HCT116 (cell line): Measurements from ENCODE around the gene LYSET. TPM values are rescaled to one million over a fixed set of nuclear protein-coding genes. Genes with fewer than 3 reads are reported as not detected.

Experiments
- ATAC-seq: fragments of 200-7000 bp; cut with Tn5 transposase; 2 replicates; pipeline ENCODE4 v1.9.1; 2020; ENCODE audit warnings: mild to moderate bottlenecking, moderate library complexity
- BruUV-seq: library from RNA; stranded (reverse); fragments of 400-500 nt; replicated peaks from 2 replicates; lab custom pipeline; 2021; lab: Mats Ljungman, UMichigan
- CTCF ChIA-PET: fragments of 300-600 bp; sonication (Branson Sonifier 250); formaldehyde crosslinking; loops from one replicate; lab custom pipeline; 2021; ENCODE audit warnings: antibody characterized with exemption; lab: Charles Lee
- POLR2A ChIA-PET: fragments of 300-600, 350-600 bp; sonication (Branson Sonifier 250); formaldehyde crosslinking; loops from one replicate; lab custom pipeline; 2021; ENCODE audit warnings: antibody characterized with exemption; lab: Charles Lee
- RAD21 ChIA-PET, 2 experiments: fragments of 300-600 bp; sonication (Branson Sonifier 250); formaldehyde crosslinking; loops; one replicate each; lab custom pipeline; 2023; ENCODE audit warnings: low total read pairs in 2 of 2; ENCODE audit not compliant: uncharacterized antibody in 2 of 2, unreplicated experiment in 2 of 2, low non-redundant PET in 1 of 2; lab: Charles Lee
- DNase-seq: peaks from one replicate; pipeline ENCODE4 v3.0.0-alpha.2; 2010; ENCODE audit warnings: low read depth, low spot score
- H2AFZ ChIP-seq: fragments of 200-600 bp; shearing (Covaris generic), sonication (generic); 2 replicates; pipeline ENCODE4 v1.6.1; 2017; ENCODE audit warnings: low read depth, mixed run types, mixed read lengths, antibody characterized with exemption, low read length; ENCODE audit not compliant: poor library complexity, severe bottlenecking
- H3K27ac ChIP-seq: 2 replicates; pipeline ENCODE4 v1.5.1; 2012; ENCODE audit warnings: low read depth, low read length
- H3K27me3 ChIP-seq: fragments of 200-600 bp; sonication (generic); 2 replicates; pipeline ENCODE4 v1.6.1; 2016; ENCODE audit warnings: mixed run types, low read length, mixed read lengths; ENCODE audit not compliant: insufficient read depth
- H3K36me3 ChIP-seq, 2 experiments: fragments of 200-500 bp in 1 of 2; fragments of 200-600 bp in 1 of 2; sonication (Bioruptor generic) in 1 of 2; sonication (generic) in 1 of 2; 2 replicates each; pipeline versions ENCODE4 v1.5.1 to v1.6.1; 2014 to 2016; ENCODE audit warnings: low read length in 2 of 2, inconsistent platforms in 1 of 2, mixed read lengths in 1 of 2, mixed run types in 1 of 2; ENCODE audit not compliant: insufficient read depth in 2 of 2, control insufficient read depth in 1 of 2
- H3K4me1 ChIP-seq, 2 experiments: fragments of 200-600 bp in 1 of 2; sonication (generic) in 1 of 2; 2 replicates each; pipeline versions ENCODE4 v1.5.1 to v1.6.1; 2012 to 2017; ENCODE audit warnings: low read length in 2 of 2, inconsistent platforms in 1 of 2, mild to moderate bottlenecking in 1 of 2, mixed read lengths in 1 of 2, mixed run types in 1 of 2, moderate library complexity in 1 of 2; ENCODE audit not compliant: insufficient read depth in 2 of 2, control insufficient read depth in 1 of 2
- H3K4me2 ChIP-seq: fragments of 200-600 bp; sonication (generic); 2 replicates; pipeline ENCODE4 v1.6.1; 2017; ENCODE audit warnings: mixed run types, low read length, mixed read lengths
- H3K4me3 ChIP-seq, 2 experiments: fragments of 200-600 bp in 1 of 2; sonication (generic) in 1 of 2; replicated peaks in 1 of 2; 2 replicates each; pipeline ENCODE4 v1.5.1; 2011 to 2016; ENCODE audit warnings: low read length in 2 of 2, control low read depth in 1 of 2, low read depth in 1 of 2, mild to moderate bottlenecking in 1 of 2, mixed read lengths in 1 of 2, mixed run types in 1 of 2
- H3K79me2 ChIP-seq: fragments of 200-600 bp; sonication (generic); 2 replicates; pipeline ENCODE4 v1.6.1; 2017; ENCODE audit warnings: mild to moderate bottlenecking, mixed run types, low read length, moderate library complexity, mixed read lengths; ENCODE audit not compliant: insufficient read depth
- H3K9ac ChIP-seq: fragments of 200-600 bp; sonication (generic); 2 replicates; pipeline ENCODE4 v1.6.1; 2016; ENCODE audit warnings: low read length, mixed read lengths
- H3K9me2 ChIP-seq: fragments of 200-600 bp; sonication (generic), shearing (Covaris generic); 2 replicates; pipeline ENCODE4 v1.6.1; 2017; ENCODE audit warnings: mixed run types, mild to moderate bottlenecking, moderate library complexity; ENCODE audit not compliant: insufficient read depth
- H3K9me3 ChIP-seq, 2 experiments: fragments of 200-500 bp in 1 of 2; fragments of 200-600 bp in 1 of 2; sonication (Bioruptor generic) in 1 of 2; sonication (generic) in 1 of 2; 2 replicates each; pipeline ENCODE4 v1.6.1; 2014 to 2017; ENCODE audit warnings: low read length in 2 of 2, mixed read lengths in 2 of 2, inconsistent platforms in 1 of 2, low read depth in 1 of 2, mild to moderate bottlenecking in 1 of 2, mixed run types in 1 of 2, moderate library complexity in 1 of 2; ENCODE audit not compliant: control insufficient read depth in 1 of 2, insufficient read depth in 1 of 2
- H4K20me1 ChIP-seq: fragments of 200-600 bp; sonication (generic), shearing (Covaris generic); 2 replicates; pipeline ENCODE4 v1.6.1; 2017; ENCODE audit warnings: mixed run types, mild to moderate bottlenecking, moderate library complexity; ENCODE audit not compliant: insufficient read depth
- CBX3 ChIP-seq: IDR thresholded peaks from 2 replicates; pipeline ENCODE4 v1.6.1; 2012; ENCODE audit warnings: low read depth
- EGR1 ChIP-seq: IDR thresholded peaks from 2 replicates; pipeline ENCODE4 v1.6.1; 2012; ENCODE audit warnings: low read depth
- ELF1 ChIP-seq: IDR thresholded peaks from 2 replicates; pipeline ENCODE4 v1.6.1; 2012; ENCODE audit warnings: low read depth, borderline replicate concordance
- EZH2 ChIP-seq: fragments of 200-600 bp; sonication (generic); IDR thresholded peaks from 2 replicates; pipeline ENCODE4 v1.6.1; 2017; ENCODE audit warnings: antibody characterized with exemption, mixed run types
- EZH2phosphoT487 ChIP-seq: fragments of 200-600 bp; IDR thresholded peaks from 2 replicates; pipeline ENCODE4 v1.6.1; 2018; ENCODE audit warnings: antibody characterized with exemption, borderline replicate concordance
- FOSL1 ChIP-seq: IDR thresholded peaks from 2 replicates; pipeline ENCODE4 v1.6.1; 2012; ENCODE audit warnings: low read depth
- JUND ChIP-seq: IDR thresholded peaks from 2 replicates; pipeline ENCODE4 v1.6.1; 2012
- POLR2AphosphoS5 ChIP-seq: IDR thresholded peaks from 2 replicates; pipeline ENCODE4 v1.6.1; 2011; ENCODE audit warnings: mild to moderate bottlenecking, low read depth, low read length, moderate library complexity
- RAD21 ChIP-seq: IDR thresholded peaks from 2 replicates; pipeline ENCODE4 v1.6.1; 2012; ENCODE audit warnings: low read depth, mild to moderate bottlenecking
- REST ChIP-seq: IDR thresholded peaks from 2 replicates; pipeline ENCODE4 v1.6.1; 2012; ENCODE audit warnings: low read depth
- SP1 ChIP-seq: IDR thresholded peaks from 2 replicates; pipeline ENCODE4 v1.6.1; 2012; ENCODE audit warnings: low read depth
- YY1 ChIP-seq: IDR thresholded peaks from 2 replicates; pipeline ENCODE4 v1.6.1; 2011; ENCODE audit warnings: low read length, low read depth, moderate library complexity, mild to moderate bottlenecking; ENCODE audit not compliant: insufficient replicate concordance; ENCODE audit errors: extremely low read depth
- ZFX ChIP-seq: fragments of 450-650 bp; IDR thresholded peaks from 2 replicates; pipeline ENCODE4 v1.6.1; 2017
- ZNF274 ChIP-seq: fragments of 200-500 bp; sonication (Bioruptor generic); IDR thresholded peaks from 2 replicates; pipeline ENCODE4 v1.6.1; 2014; ENCODE audit warnings: mild to moderate bottlenecking, low read depth, low read length, inconsistent platforms
- intact Hi-C: fragments of 100-400 bp; cut with micrococcal nuclease; formaldehyde crosslinking; loops from 2 replicates; pipeline ENCODE4 v1.10.0; 2022
- total RNA-seq: library from RNA; stranded (reverse); gene quantifications from one replicate; pipeline ENCODE4 v1.2.1, GENCODE V29; 2021; ENCODE audit not compliant: unreplicated experiment
- TF ChIP-seq, protein P1 (sequence below): IDR thresholded peaks from 2 replicates; pipeline ENCODE4 v1.6.1; 2012
- TF ChIP-seq, protein P2 (sequence below), 3 experiments: fragments of 200-600 bp in 1 of 3; sonication (generic) in 1 of 3; IDR thresholded peaks in 2 of 3; conservative IDR thresholded peaks in 1 of 3; 2 replicates each; pipeline ENCODE4 v1.5.1; 2012 to 2017; ENCODE audit warnings: low read depth in 2 of 3, low read length in 2 of 3, antibody characterized with exemption in 1 of 3, borderline replicate concordance in 1 of 3, control low read depth in 1 of 3, mild to moderate bottlenecking in 1 of 3, mixed read lengths in 1 of 3, mixed run types in 1 of 3, moderate library complexity in 1 of 3; ENCODE audit not compliant: insufficient read depth in 1 of 3
- TF ChIP-seq, protein P3 (sequence below): IDR thresholded peaks from 2 replicates; pipeline ENCODE4 v1.6.1; 2012
- TF ChIP-seq, protein P4 (sequence below): IDR thresholded peaks from 2 replicates; pipeline ENCODE4 v1.6.1; 2011; ENCODE audit warnings: mild to moderate bottlenecking, low read length, moderate library complexity; ENCODE audit not compliant: insufficient replicate concordance; ENCODE audit errors: extremely low read depth

The LYSET gene
- total RNA-seq, 1 experiment from 2014 or later: 19.5 TPM

DNA sequence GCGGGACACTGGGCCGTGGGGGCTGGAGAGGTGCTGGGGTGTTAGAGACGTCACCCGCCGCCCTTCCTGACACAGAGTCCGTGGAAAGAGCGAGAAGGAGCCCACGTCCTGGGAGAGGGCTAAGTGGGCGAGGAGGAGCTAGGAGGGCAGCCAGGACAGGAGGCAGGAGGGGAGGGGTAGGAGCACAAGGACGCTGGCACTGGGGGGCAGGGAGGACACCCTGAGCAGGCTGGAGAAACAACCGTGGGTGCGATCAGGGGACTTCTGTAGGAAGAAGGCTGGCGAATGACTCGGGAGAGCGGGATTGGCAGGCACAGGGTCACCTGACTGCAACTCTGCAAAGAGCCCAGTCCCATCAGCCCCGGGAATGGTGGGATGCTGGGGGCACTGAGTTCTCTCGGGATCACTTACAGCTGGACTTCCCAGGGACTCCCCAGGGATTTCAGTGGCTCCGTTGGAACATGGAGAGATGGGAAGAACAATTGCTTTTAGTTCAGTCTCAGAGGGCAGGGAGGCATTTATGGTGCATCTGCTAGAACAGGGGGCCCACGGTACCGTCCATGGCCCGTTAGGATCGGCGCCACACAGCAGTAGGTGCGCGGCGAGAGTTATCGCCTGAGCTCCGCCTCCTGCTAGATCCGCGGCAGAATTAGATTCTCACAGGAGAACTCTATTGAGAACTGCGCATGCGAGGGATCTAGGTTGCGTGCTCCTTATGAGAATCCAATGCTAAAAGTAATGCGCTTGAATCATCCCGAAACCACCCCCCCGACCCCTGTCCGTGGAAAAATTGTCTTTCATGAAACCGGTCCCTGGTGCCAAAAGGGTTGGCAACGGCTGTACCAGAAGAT lies 46.2 kb downstream of the LYSET start:
- ATAC-seq: no peak

More for the DNA sequence above, 46.2 kb downstream of the LYSET start:
- H3K4me2 ChIP-seq: no peak overlapping the region
- H3K79me2 ChIP-seq: no peaks in the 10 kb centered on the region
- no peak overlapping the region for H3K27ac ChIP-seq
- ChIA-PET POLR2A (no interaction called here), RAD21 (no interaction called here), CTCF (interaction anchor here (0.8 kb wide), 1 partner anchor 305 kb away, joined by 4 read pairs; no protein-coding TSS in a partner anchor)
- H2AFZ ChIP-seq: no peak overlapping the region
- H3K27me3 ChIP-seq: no peaks in the 10 kb centered on the region
- H3K36me3 ChIP-seq: peaks cover 8 to 13% of the 10 kb centered on the region in 2 experiments; a peak in 3 of 4 replicates
- intact Hi-C loops: no loop called here
- H3K9me3 ChIP-seq: no peaks in the 10 kb centered on the region
- no peaks in the 10 kb centered on the region; a peak in 1 of 4 replicates for H3K4me1 ChIP-seq
- no peak overlapping the region for H3K9ac ChIP-seq
- TF ChIP-seq, protein P1, sequence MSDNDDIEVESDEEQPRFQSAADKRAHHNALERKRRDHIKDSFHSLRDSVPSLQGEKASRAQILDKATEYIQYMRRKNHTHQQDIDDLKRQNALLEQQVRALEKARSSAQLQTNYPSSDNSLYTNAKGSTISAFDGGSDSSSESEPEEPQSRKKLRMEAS: no peak
- TF ChIP-seq, protein P2, sequence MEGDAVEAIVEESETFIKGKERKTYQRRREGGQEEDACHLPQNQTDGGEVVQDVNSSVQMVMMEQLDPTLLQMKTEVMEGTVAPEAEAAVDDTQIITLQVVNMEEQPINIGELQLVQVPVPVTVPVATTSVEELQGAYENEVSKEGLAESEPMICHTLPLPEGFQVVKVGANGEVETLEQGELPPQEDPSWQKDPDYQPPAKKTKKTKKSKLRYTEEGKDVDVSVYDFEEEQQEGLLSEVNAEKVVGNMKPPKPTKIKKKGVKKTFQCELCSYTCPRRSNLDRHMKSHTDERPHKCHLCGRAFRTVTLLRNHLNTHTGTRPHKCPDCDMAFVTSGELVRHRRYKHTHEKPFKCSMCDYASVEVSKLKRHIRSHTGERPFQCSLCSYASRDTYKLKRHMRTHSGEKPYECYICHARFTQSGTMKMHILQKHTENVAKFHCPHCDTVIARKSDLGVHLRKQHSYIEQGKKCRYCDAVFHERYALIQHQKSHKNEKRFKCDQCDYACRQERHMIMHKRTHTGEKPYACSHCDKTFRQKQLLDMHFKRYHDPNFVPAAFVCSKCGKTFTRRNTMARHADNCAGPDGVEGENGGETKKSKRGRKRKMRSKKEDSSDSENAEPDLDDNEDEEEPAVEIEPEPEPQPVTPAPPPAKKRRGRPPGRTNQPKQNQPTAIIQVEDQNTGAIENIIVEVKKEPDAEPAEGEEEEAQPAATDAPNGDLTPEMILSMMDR (IDR thresholded peaks at IDR 0.05 in 2 of 3, conservative IDR thresholded peaks at IDR 0.05 in 1 of 3; ENCODE audit: borderline replicate concordance in 1 of 3, insufficient read depth in 1 of 3, low read depth in 2 of 3, low read length in 2 of 3): no peak
- TF ChIP-seq EZH2phosphoT487 (no peak), ZFX (no peak), EZH2 (no peak), POLR2AphosphoS5 (no peak), REST (no peak), ZNF274 (no peak), YY1 (no peak), RAD21 (no peak), ELF1 (no peak), JUND (no peak), SP1 (no peak), EGR1 (no peak), FOSL1 (no peak), CBX3 (no peak)
- TF ChIP-seq, protein P3, sequence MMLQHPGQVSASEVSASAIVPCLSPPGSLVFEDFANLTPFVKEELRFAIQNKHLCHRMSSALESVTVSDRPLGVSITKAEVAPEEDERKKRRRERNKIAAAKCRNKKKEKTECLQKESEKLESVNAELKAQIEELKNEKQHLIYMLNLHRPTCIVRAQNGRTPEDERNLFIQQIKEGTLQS: no peak
- TF ChIP-seq, protein P4, sequence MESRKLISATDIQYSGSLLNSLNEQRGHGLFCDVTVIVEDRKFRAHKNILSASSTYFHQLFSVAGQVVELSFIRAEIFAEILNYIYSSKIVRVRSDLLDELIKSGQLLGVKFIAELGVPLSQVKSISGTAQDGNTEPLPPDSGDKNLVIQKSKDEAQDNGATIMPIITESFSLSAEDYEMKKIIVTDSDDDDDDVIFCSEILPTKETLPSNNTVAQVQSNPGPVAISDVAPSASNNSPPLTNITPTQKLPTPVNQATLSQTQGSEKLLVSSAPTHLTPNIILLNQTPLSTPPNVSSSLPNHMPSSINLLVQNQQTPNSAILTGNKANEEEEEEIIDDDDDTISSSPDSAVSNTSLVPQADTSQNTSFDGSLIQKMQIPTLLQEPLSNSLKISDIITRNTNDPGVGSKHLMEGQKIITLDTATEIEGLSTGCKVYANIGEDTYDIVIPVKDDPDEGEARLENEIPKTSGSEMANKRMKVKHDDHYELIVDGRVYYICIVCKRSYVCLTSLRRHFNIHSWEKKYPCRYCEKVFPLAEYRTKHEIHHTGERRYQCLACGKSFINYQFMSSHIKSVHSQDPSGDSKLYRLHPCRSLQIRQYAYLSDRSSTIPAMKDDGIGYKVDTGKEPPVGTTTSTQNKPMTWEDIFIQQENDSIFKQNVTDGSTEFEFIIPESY: no peak
- no peak overlapping the region for H3K4me3 ChIP-seq
- DNase-seq: no peak
- no TSS peak for BruUV-seq
- H4K20me1 ChIP-seq: no peaks in the 10 kb centered on the region
- no peaks in the 10 kb centered on the region for H3K9me2 ChIP-seq
